Measurements from ENCODE around the gene CENPX.

CENPX gene

DNA sequence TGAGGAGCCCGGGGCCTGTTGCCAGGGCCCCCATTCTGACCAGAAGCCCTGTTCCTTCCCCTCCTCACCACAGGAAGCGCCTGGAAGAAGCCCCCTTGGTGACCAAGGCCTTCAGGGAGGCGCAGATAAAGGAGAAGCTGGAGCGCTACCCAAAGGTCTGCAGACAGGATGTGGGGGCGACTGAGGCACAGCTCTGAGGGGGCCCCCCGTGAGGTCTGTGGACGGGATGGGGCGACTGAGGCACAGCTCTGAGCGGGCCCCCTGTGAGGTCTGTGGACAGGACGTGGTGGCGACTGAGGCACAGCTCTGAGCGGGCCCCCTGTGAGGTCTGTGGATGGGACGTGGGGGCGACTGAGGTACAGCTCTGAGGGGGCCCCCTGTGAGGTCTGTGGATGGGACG is 13.3 kb downstream of the CENPX start:
- DNase-seq, result no peak

GRCh38 chr17:82008941-82009405 is 13.7 kb downstream of the CENPX start:
- no peak for DNase-seq

DNA sequence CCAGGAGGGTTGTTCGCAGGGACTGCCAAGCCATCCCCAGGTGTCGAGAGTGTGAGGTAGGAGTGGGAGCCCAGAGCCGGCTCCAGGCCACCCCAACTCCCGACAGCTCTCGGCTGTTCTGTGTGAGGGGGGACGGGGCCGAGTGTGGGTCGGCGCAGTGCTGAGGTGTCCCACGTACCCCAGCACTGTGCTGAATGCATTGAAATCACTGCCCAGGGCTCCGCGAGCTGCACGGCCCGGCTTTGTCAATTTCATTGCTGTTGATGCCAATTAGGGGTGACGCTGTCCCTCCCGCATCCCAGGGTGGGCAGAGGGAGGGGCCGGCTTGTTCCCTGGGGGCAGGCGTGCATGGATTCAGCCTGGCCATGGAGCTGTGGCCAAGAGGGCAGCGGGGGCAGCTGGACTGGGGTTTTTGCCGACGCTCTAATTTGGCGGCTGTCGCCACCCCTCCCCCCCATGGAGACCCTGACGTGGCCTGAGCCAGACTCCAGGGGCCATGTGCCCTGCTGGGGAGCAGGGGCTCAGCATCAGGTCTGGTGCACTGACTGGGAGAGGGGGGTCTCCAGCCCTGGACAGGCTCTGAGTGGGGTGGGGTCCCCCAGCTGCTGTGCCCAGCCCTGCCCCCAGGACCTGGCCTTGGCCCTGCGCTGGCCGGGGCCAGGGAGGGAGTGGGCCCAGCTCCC is 14.3 kb downstream of the CENPX start:
- DNase-seq, result no peak

GRCh38 chr17:82007495-82008257 is 15.0 kb downstream of the CENPX start:
- no peak for DNase-seq

DNA sequence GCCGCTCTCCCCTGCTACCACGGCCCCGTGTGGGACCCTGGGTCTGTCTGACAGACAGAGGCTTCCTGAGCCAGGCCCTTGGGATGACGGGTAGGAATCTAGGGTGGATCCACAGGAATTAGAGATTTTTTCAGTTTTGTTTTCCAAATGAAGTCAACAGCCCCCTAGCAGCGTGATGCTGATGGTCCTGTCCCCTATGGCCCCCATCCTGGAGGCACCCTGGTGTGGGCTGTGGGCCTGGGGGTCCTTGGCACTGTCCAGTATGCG is 15.5 kb downstream of the CENPX start:
- no peak for DNase-seq

DNA sequence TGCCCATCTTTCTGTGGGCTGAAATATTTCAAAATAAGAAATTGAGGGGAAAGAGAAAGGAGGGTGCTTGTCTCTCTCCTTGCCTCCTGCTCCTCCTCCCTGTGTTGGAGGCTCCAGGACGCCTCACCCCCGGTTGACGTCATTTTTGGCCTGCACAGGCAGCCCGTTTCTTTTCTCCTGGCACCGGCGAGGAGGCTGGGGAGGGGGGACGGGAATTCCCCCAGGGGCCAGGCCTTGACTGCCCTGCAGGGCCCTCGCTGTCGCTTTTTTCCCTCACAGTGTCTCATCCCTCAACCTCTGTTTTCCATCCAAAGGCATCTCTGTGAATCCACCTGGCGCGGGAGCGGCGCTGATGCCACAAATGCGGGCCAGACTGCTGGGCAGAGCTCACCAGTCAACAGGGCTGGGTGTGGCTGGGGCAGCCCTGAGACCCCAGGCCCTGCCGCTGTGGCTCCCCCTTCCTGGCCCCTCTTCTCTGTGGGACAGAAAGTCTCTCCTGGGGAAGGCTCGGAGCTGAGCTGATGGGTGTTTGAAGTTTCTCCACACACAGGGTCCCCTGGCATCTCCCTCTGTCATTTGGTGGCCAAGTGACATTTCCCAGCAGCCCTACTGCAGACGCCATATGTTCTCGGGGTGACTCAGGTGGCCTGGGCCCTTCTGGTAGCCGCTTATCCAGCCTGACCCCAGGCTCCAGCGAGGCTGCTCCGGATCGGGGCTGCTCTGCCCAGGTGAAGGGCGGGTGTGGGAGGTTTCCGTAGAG is 16.0 kb downstream of the CENPX start:
- DNase-seq, result no peak

- DNase-seq, result no peak
Observed at GRCh38 chr17:82005701-82006348, 16.9 kb downstream of the CENPX start.

GRCh38 chr17:82004517-82005455 is 17.9 kb downstream of the CENPX start:
- no peak for DNase-seq

- no peak for DNase-seq
Observed at GRCh38 chr17:82003411-82004381, 19.0 kb downstream of the CENPX start.

- no peak for DNase-seq
Observed at GRCh38 chr17:82001571-82002056, 21.1 kb downstream of the CENPX start.

DNA sequence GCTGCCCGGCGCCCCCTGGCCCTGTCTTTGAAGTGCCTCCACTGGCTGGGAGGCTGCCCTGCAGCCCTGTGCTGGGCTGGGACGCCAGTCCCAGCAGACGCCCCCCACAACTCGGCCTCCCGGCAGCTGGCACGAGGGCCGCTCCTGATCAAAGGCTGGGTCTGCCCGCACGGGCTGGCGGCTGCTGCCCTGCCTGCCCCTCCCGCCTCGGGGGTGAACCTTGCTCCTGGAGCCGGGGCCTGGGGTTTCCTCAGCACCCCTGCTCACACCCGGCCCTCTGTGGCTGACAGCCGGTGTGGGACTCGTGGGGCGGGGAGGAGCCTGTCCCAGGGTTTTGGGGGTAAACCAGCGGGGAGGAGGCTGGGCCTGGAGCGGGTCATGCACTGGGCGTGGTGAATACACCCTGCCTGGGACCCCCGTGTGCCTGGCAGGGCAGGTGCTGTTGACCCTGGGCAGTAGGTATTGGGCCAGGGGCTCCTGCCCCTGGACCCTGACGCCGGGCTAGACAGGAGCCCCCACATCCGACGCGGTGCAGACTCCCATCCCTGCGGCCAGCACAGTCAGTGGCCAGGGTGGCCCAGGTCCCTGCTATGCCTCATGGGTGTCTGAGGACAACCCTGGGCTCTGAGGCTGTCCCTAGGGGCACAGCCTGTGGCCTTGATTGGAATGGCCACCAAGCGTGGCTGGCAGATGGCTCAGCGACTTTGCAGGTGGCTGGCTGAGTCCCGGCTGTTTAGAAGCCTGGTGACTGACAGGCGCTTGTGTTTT is 21.7 kb downstream of the CENPX start:
- DNase-seq, result no peak

DNA sequence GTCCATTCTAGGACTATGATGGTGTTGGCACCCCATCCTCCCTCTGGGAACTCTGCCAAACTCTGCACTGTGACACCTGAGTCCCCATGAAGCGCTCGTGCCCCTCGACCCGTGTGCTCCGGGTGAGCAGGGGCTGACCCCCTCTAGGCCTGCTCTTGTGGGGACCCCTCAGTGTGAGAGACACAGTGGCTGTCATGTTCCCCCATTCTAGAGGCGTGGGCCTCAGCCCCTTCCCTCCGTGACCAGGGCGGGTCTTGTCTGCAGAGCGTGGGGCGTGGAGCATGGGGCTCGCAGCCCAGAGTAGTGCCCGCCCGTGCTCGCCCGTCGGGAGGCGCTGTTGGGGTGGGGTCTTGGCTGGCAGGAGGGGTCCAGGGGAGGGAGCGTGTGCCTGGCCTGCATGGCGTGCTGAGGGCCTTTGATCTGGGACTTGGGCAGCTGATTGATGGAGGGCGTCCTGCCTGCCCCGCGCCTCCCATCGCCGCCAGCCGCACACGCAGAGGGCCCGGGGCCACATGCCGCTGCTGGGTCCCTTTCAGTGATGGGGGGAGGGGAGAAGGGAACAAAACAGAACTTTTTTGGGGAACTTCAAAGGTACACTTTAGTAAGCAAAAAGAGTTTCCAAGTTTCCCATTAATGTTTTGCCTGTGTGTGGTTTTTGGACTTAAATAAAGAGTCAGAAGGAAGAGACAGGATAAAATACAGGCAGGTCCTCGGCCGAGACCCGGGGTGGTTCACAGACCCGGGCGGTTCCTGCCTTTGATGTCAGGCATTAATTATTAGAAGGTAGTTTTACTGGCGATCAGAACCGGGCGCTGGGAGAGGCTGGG is 22.5 kb downstream of the CENPX start:
- no peak for DNase-seq

DNA sequence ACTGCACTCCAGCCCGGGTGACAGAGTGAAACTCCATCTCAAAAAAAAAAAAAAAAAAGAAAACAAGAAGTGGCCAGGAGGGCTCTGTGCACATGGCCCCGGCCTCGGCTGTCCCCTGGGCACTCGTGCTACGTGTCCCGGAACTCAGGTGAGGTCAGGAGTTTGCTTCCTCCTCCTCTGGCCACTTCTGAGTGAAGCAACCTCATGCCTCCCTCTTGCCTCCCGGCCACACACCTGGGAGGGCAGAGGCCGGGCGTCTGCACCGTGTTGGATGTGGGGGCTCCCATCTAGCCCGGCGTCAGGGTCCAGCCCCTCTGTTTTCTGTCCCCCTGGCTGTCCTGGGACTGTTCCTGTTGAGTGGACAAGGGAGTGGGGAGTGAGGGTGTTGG is 23.1 kb downstream of the CENPX start:
- DNase-seq, result no peak

- no peak for DNase-seq
Observed at GRCh38 chr17:81998691-81999438, 23.8 kb downstream of the CENPX start.

DNA sequence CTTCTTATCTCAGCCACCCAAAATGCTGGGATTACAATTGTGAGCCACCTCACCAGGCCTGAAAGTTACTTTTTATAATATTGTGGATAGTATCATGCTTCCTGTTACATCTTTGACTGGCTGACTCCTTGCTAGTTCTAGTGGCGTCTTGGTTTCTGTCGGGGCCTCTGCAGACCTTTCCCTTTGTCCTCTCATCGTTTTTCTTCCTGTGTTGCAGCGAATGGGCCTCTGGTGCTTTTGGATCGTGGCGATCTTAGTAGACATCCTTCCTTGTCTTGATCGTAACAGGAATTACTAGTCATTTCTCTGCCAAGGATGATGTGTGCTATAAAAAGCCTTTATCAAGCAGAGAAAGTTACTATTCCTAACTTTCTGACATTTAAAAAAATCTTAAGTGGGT is 24.5 kb downstream of the CENPX start:
- DNase-seq, result no peak

DNA sequence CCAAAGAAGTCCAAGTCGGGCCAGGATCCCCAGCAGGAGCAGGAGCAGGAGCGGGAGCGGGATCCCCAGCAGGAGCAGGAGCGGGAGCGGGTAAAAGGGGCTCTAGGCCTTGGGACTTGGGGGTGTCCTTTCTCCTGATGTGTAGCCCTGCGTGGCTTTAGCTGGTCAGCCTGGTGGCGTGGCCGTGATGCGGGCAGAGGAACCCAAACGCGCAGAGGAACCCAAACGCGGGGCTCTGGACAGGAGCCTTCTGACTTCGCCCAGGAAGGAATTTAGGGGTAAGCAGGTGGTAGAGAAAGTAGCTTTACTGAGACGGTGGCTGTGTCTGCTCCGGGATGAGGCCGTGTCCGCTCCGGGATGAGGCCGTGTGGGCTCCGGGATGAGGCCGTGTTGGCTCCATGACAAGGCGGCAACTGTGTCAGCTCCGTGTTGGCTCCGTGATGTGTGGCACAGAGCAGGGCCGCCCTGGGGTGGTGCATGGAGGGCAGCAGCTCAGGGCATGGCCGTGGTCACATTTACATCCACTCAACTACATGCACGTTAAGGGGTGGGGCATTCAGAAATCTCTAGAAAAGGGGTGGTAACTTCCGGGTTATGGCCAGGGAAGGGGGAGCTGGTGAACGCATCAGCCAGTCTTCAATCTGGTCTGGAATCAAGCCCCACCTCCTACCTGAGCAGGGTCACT is 25.8 kb downstream of the CENPX start:
- DNase-seq, result no peak

DNA sequence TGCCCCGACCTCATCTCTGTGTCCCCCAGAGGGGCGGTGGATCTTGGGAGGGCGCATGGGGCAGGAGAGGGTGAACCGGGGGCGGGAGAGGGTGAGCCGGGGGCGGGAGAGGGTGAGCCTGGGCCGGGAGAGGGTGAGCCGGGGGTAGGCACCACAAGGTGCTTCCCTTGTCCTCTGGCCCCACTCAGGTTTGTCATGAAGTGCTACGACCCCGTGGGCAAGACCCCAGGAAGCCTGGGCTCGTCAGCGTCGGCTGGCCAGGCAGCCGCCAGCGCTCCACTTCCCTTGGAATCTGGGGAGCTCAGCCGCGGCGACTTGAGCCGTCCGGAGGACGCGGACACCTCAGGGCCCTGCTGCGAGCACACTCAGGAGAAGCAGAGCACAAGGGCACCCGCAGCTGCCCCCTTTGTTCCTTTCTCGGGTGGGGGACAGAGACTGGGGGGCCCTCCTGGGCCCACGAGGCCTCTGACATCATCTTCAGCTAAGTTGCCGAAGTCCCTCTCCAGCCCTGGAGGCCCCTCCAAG is 26.4 kb downstream of the CENPX start:
- no peak for DNase-seq

All from CD4-positive, alpha-beta T cell treated with Interleukin-12 subunit alpha and Interleukin-12 subunit beta, for 1 hour (primary cell).